Skin epidermis (tissue), 12 donors: ENCODE results near the gene AMPH.
A peak's percentile ranks its signal among the peaks of the same experiment; 100 is the strongest.
"Not testable (repeated sequence)": the region's sequence is repeated elsewhere in the genome, so short reads cannot be mapped to it uniquely, and the experiment has no call there.

Experiments used
- H3K27ac ChIP-seq, 21 experiments: fragments of 200-600 bp; sonication (generic) in 11 of 21; one replicate each; pipeline ENCODE4 v1.5.0; 2020; ENCODE audit warnings: mild to moderate bottlenecking in 3 of 21, inconsistent platforms in 2 of 21, moderate library complexity in 2 of 21
- H3K4me3 ChIP-seq, 7 experiments: fragments of 200-600 bp; sonication (generic) in 2 of 7; one replicate each; pipeline ENCODE4 v1.5.0; 2020; ENCODE audit warnings: inconsistent platforms in 2 of 7, mild to moderate bottlenecking in 2 of 7, moderate library complexity in 1 of 7

The AMPH gene

DNA sequence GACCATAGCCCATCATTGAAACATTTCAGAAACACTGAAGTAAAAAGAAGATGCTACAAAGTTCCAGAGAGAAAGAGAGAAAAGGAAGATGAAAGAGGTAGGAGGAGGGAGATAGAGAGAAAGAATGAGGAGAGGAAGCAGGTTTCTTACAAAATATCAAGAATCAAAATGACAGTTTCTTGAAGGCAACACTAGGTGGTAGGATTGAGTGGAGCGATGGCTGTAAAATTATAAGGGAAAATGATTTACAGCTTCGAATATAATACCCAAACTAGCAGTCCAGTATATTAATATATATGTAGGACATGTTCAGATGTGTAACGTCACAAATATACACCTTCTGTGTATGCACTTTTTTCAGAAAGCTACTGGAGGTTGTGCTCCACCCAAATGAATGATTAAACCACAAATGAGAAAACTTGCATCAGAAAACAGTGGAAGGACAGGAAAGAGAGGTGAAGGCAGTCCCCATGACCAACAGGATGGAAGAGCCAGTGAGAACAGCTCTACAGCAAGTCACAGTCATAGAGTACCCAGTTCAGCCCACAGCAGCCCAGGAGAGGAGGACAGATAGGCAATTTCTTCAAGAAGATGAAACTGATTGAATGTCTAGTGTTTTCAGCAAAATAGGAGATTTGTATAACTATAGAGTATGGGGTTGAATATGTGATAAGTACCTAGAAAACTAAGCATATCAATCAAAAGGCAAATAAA, 206.3 kb downstream of the AMPH start:
- no peak overlapping the region for H3K27ac ChIP-seq
- no peak overlapping the region for H3K4me3 ChIP-seq

DNA sequence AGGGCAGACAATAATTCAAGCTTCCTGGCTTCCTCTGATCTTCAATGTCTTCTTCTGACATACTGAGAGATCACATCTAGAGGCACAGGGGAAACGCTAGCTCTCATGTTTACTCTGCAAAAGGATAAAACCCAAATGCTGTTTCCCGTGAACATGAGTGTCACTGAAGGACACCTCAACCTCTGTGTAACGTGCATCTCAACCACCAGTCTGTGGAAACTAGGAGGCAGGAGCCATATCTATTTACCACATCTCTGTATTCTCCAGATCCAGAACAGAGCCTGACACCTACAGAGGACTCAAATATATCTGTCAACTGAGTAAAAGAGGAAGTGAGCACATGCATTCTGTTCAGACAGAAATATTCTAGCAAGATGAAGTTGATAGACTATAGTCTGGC, 217.4 kb downstream of the AMPH start:
- Histone ChIP-seq H3K4me3 (no peak overlapping the region), H3K27ac (no peak overlapping the region)

DNA sequence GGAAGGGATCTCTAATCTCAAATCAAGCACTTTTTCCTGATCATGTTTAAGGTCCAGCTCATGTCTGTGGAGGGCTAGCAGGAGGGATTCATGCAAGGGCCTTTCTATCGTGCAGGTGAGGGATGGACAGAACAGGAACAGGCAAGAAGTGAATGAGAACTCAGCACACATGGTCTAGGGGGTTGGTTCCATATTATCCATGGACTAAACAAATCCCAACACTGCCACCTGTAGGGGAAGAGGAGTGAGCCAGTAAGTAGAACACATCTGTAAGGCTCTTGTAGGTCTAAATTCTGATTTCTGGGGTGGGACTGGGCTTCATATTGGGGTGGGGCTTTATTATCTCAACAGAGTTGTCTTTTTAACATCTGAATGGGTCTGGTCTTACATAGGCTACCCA, 219.8 kb downstream of the AMPH start:
- Histone ChIP-seq H3K27ac (no peak overlapping the region), H3K4me3 (no peak overlapping the region)

DNA sequence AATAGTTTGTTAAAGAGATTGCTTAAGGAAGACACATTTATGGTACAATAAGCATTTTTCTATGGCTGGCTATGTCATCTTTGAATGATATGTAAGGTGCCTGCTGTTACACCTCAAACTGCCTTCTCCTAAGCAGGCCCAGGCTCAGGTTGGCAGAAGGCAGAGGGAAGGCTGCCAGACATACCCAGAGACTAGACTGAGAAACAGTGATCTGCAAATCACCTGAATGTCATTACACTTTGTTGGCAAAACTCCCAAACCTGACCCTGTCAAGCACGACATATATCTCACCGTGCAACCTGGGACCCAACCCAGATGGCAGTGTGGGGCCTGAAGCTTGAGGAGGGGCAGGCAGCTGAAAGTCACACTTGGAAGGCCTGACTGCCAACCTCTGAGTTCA, 221.1 kb downstream of the AMPH start:
- H3K4me3 ChIP-seq, result no peak overlapping the region
- no peak overlapping the region for H3K27ac ChIP-seq

DNA sequence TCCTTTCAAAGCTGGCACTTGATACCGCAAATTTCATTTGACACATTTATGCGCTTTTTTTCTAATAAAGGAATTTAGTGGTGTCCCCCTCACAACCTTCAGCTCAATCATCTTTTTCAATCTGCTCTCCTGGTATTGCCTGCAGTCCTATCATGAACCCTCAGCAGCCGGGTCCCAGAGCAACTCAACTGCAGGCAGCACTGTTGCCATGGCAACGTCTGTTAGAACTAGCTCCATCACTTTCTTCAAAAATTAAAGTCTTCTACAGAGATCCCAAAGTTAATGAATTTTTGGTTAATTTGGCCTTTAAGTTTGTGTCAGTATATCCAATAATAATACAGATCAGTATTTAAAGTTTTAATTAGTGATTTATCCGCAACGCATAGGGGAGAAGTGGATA, 221.6 kb downstream of the AMPH start:
- H3K4me3 ChIP-seq, result no peak overlapping the region
- no peak overlapping the region for H3K27ac ChIP-seq

DNA sequence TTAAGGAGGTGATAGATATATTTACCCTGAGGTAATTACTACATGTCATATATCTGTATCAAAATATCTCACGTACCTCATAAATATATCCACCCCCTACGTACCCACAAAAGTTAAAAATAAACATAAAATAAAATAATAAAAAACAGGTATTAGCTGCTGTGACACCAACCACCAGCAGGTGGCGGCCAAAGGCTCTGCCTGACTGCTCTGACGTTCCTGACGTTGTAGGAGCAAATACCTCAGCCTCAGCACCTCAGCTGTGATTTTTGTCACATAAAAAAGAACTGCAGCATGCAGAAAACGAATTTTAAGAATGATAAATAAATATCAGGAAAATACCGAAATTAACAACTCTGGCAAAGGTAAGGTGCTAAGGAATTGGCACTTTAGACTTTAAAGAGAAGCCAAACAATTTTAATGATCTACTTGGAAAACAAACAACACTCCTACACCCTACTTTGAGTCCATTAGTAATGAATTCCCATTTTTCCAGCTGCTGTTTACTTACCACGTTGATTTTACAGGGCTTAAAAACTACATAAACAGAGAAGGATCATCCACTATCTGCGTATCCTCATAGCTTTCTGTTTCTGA, 232.3 kb downstream of the AMPH start:
- no peak overlapping the region for H3K4me3 ChIP-seq
- H3K27ac ChIP-seq, result no peak overlapping the region

DNA sequence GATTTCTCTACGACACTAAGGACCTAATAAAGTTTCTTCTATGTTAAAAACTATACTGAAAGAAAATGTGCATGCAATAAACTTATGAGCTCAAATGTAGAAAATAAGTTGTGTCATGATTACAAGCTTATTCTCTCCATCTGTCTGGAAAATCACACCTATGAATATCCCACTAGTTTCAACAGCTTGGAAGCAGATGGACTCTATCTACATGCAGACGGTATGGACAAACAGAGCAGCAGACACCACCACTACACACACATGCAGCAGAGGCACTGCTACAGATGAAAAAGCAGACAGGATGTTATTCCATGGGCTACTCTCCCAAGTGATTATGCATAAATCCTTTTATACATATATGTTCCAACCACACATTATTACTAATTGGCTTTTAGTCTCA, 234.3 kb downstream of the AMPH start:
- H3K27ac ChIP-seq, result no peak overlapping the region
- H3K4me3 ChIP-seq, result no peak overlapping the region

DNA sequence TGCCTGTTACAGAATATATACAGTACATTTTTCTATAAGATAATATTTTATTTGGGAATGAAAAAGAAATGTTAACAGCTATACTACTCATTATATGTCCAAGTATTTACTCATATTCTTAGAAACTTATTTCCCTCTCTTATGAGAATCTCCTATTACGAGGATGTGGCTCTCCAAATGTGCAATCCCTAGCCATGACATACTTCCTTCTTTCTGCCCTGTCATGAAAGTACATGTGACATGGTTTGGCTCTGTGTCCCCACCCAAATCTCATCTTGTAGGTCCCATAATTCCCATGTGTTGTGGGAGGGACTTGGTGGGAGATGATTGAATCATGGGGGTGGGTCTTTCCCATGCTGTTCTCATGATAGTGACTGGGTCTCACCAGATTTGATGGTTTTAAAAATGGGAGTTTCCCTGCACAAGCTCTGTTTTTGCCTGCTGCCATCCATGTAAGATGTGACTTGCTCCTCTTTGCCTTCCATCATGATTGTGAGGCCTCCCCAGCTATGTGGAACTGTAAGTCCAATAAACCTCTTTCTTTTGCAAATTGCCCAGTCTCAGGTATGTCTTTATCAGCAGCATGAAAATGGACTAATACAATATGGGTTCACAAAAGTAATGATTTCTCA, 235.1 kb downstream of the AMPH start:
- not testable (repeated sequence) for H3K27ac ChIP-seq, H3K4me3 ChIP-seq

DNA sequence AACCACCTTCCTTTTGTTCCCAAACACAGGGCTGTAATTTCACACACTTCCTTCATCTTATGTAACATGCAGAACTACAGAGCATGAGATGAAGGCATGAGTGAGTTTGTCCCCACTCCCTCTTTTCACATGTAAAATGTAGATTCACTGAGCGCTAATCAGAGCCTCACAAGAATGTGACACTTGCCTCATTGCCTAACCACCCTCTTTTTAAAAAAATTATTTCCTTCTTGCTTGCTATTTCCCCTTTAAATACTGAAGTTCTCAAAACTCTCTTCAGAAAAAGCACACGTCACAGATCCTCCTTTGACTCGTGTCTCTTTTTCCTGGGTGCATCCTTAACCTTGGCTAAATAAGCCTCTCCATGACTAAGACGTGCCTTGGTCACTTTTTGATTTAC, 236.5 kb downstream of the AMPH start:
- no peak overlapping the region for H3K27ac ChIP-seq
- no peak overlapping the region for H3K4me3 ChIP-seq

DNA sequence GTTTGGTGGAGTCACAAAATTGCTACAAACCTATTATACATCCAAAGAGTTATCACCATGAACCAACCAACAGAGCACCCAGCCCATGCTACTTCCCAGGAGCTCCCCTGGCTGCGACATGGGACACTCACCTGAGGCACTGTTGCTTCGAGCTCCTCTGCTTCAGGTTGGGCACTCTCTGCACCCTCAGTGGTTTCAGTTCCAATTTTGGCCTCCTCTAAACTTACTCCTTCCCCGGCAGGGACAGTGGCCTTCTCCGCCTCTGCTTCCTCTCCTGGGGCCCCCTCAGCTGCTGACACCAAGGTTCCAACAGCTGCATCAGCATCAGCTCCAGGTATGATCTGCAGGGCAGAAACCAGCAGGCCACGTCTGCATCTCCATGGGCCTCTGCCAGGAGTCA, 237.3 kb downstream of the AMPH start:
- H3K27ac ChIP-seq, result no peak overlapping the region
- no peak overlapping the region for H3K4me3 ChIP-seq

DNA sequence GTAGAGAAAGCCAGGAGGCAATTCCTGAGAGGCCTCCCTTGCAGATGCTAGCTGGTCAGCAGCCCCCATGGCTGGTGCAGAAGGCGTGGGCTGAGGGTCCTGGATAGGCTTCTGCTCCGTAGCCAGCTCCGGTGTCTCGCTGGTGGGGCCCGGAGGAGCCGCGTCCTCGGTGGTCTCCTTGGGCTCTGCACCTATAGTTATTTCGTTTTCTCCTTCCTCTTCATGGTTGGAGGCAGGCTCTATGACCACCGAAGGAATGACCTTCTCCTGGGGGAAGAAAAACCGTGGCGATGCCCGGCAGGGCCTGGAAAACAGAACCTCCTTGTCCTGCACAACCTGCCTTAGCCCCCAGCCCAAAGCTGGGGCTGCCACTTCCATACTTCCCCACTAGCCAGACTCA, 239.4 kb downstream of the AMPH start:
- Histone ChIP-seq H3K4me3 (no peak overlapping the region), H3K27ac (no peak overlapping the region)

DNA sequence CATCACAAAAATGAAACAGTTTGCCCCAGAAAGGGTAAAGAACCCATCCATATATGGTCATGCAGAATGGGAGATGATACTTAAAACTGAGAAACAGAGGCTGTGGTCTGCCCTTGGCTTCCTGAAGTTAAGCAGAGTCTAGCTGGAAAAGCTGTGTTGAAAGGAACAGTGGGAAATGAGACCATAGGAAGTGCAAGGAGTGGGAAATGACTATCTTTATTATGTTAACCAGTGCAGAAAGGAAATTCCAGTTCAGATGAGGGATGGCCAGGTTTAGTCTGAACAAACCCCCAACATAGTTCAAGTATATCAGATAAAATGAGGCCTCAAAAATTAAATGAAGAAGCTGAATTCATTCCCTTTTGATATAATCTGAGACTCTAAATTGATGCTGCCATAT, 245.5 kb downstream of the AMPH start:
- H3K27ac ChIP-seq, result no peak overlapping the region

DNA sequence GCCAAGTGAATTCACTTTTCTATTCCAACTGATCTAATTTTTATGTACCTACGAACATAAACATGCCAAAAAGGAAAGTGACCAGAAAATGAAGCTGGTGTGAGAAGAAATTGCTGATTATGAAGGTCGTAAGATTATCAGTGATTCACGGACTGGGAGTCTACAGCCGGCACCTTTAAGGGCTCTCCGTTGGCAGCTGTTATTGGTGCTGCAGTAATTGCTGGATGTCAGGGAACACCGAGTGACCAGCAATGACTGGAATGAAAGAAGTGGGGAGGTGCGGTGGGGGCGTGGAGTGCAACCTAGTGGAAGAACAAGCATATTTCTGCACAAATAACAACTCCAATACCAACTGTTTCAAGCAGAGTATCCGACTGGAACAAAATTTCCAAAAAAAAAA, 247.9 kb downstream of the AMPH start:
- no peak overlapping the region for H3K27ac ChIP-seq
- no peak overlapping the region for H3K4me3 ChIP-seq

More for the DNA sequence above, 245.5 kb downstream of the AMPH start:
- H3K4me3 ChIP-seq, result no peak overlapping the region

DNA sequence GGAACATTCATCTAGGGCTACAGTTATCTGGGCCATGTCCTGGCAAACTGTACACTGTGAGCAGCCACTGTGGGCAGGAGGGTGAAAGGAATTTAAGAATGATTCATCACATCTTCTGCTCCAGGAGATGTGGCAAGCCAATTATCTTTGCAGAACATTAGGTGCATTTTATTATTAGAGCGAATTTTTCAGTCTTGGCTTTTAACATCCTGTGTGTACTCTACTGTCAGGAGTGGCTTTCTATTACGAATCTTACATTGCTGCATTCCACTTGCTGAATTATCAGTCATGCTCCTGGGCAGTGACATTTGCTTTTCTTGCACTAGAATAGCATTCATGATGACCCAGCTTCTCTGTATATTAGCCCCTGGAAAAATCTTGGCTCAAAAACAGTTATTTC, 248.5 kb downstream of the AMPH start:
- H3K27ac ChIP-seq, result no peak overlapping the region
- H3K4me3 ChIP-seq, result no peak overlapping the region

DNA sequence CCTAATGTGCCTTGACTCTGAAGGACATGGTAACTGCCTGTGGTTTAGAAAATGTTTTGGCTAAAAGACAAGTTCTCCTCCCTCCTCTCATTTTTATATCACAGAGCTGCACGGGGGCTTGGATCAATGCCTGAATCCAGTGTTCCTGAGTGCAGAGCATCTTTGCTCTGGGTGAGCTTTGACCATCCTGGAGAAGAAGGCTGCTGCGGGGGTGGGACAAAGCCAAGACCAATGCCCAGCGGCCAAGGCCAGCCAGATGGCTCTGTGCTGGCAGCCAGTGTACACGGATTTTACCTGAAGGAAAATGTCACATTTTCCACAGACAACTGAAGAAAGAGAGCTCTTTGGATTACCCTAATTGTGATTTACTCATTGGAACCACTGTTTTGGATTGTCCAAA, 255.7 kb downstream of the AMPH start:
- no peak overlapping the region for H3K27ac ChIP-seq
- H3K4me3 ChIP-seq, result no peak overlapping the region

DNA sequence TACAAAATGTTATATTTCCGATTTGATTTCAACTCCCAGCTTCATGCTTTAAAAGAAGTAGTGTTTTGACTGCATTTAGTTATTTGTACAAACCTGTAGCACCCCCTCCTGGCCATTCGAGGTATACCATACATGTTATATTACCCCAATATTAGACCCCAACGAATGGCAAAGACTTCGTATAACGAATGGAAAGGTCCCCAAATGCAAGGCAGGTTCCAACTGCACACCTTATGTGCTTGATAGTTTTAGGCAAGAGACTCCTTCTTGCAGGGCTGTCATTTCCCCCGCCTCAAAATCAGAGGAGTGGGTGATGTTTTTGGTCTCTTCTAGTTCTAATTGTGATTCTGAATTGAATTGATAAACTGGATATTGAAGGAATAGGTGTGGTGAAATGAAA, 256.7 kb downstream of the AMPH start:
- H3K27ac ChIP-seq, result no peak overlapping the region
- H3K4me3 ChIP-seq, result no peak overlapping the region

DNA sequence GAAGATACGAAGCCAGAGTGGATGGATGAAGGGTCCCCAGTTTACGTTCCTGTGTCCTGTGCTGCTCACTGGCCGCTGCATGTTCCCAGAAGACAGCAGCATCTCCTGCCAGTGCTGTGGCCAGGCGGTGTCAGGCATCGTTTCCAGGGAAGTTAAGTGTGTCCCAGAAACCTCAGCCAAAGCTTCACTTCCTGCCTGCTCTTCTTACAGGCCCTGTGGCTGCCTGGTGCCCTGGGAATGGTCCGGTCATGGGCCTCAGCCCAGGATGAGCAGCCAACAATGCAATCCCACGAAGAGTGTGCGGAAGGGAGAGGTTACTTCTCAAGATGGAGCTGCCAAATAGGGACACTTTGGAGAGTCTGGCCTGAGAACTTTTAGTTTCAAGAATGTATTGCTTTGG, 258.0 kb downstream of the AMPH start:
- Histone ChIP-seq H3K27ac (no peak overlapping the region), H3K4me3 (no peak overlapping the region)

DNA sequence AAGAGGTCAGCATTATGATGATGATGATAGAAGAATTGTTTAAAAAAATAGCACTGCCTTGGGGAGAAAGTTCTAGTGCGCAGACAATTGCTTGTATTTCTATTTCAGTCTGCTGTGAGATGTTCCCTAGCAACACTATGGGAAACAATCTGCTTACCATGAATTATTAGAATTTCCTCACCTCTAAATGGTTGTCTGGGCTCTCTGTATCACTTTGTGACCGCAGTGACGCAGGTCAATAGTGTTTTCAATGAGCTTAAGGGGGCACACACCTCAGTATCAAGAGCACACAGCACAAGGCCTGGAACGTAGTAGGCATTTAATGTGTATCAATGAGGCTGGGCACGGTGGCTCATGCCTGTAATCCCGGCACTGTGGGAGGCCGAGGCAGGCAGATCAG, 258.9 kb downstream of the AMPH start:
- Histone ChIP-seq H3K27ac (no peak overlapping the region), H3K4me3 (no peak overlapping the region)

DNA sequence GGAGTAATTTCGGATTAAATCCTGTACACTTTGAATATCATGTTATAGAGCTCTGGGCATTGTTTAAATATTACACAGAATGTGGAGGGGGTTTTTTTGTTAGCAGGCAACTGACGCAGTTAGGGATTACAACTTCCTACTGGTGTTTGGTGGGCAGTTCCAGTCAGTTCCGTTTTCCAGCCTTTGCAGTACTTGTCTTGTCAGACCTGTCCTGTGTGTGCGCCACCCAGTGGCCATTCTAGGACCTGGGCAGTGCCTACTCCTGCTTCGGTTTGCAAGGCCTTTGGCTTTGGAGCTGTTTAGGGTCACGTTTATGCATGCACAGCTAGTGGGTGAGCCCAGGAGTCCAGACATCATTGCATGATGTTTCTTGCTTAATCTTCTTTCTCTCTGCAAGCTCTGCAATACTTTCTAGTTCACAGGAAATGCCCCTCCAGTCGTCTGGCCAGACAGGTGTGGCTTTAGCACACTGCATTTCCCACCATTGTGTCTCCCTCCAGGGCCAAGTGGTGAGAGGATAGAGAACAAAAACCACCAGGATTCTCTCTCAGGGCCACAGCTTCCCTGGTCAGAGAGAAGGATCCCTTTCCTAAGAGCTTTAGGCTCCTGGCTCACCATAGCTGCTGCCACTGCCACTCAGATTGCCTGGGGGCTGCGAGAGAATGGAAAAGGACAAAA, 261.2 kb downstream of the AMPH start:
- Histone ChIP-seq H3K4me3 (no peak overlapping the region), H3K27ac (peak overlapping the region in 5 of 21 experiments; percentile 19 to 73 (median 40))

DNA sequence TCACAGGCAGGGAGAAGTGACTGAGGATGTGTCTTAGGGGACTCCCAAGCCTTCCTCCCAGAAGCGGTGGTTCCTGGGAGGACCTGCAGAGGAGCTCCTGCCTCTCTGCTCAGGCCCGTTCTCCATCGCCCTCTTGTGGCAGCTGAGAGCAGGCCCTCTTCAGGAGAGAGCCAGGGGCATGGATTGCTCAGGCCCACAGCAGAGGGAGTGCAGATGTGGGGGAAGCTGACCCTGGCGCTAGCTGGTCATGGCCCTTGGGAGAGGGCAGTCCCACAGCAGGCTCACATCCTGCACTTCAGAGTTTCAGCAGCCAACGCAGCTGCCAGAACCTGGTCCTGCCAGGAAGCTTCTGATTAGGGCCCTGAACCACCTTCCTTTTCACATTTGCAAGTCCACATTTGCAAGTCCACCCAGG, 263.0 kb downstream of the AMPH start:
- H3K4me3 ChIP-seq, result no peak overlapping the region
- peak overlapping the region in 8 of 21 experiments; percentile 6 to 73 (median 50) for H3K27ac ChIP-seq
